Activated naive CD8-positive, alpha-beta T cell treated with anti-CD3 and anti-CD28 coated beads, Interleukin-2, amount 50 U/mL, for 24 hours (primary cell): ENCODE data around the gene ZFAND6.
"Not testable (repeated sequence)": the region's sequence is repeated elsewhere in the genome, so short reads cannot be mapped to it uniquely, and the experiment has no call there.

Experiments used
- ATAC-seq: fragments of 150-1000 bp; cut with Tn5 transposase; one replicate; pipeline ENCODE4 v1.10.0; 2021
- DNase-seq: peaks from one replicate; pipeline ENCODE4 v3.0.0; 2021
- H3K27ac Mint-ChIP-seq: one replicate; pipeline ENCODE4 v1.8.0; 2021; ENCODE audit warnings: mild to moderate bottlenecking, mixed read lengths
- H3K27me3 Mint-ChIP-seq: one replicate; pipeline ENCODE4 v1.8.0; 2021; ENCODE audit warnings: mixed read lengths
- H3K36me3 Mint-ChIP-seq: one replicate; pipeline ENCODE4 v1.8.0; 2021; ENCODE audit warnings: low read depth, mixed read lengths
- H3K4me1 Mint-ChIP-seq: one replicate; pipeline ENCODE4 v1.8.0; 2021; ENCODE audit warnings: mixed read lengths
- H3K4me3 Mint-ChIP-seq: one replicate; pipeline ENCODE4 v1.8.0; 2021; ENCODE audit warnings: mild to moderate bottlenecking, moderate library complexity, mixed read lengths
- H3K9me3 Mint-ChIP-seq: one replicate; pipeline ENCODE4 v1.8.0; 2021; ENCODE audit warnings: mixed read lengths

Gene ZFAND6

DNA sequence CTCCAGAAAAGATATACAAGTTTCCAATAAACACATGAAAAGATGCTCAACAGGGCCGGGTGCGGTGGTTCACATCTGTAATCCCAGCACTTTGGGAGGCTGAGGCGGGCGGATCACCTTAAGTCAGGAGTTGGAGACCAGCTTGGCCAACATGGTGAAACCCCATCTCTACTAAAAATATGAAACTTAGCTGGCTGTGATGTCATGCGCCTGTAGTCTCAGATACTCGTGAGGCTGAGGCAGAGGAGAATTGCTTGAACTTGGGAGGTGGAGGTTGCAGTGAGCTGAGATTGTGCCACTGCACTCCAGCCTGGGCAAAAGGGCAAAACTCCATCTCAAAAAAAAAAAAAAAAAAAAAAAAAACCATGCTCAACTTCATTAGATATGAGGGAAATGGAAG, 67.8 kb downstream of the ZFAND6 start:
- not testable (repeated sequence) for DNase-seq, H3K4me3 Mint-ChIP-seq, ATAC-seq, H3K27me3 Mint-ChIP-seq, H3K27ac Mint-ChIP-seq, H3K4me1 Mint-ChIP-seq, H3K9me3 Mint-ChIP-seq
- peaks cover 19% of the 10 kb centered on the region for H3K36me3 Mint-ChIP-seq

- ATAC-seq = no peak
- Mint-ChIP-seq H3K36me3 (peaks cover 17% of the 10 kb centered on the region), H3K27ac (no peak overlapping the region)
These were observed 68.4 kb downstream of the ZFAND6 start for GRCh38 chr15:80127911-80128310.

DNA sequence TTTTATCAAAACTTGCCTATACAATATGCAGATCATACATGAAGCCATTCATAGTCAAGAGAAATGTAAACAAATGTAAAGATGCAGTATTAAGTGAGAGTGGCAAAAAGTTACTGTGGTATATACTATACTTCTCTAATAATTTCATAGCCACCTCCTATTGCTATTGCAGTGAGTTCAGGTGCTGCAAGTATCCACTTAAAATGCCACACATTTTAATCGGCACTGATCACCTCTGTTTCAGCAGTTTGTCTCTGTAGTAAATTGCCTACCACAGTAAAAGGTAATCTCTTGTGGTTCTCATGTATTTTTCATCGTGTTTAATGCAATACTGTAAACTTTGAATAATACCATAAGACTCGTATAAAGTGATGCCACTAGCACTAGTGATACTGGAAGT, 72.9 kb downstream of the ZFAND6 start:
- no peak overlapping the region for H3K4me3 Mint-ChIP-seq
- no peak overlapping the region for H3K27ac Mint-ChIP-seq
- H3K4me1 Mint-ChIP-seq = no peaks in the 10 kb centered on the region
- DNase-seq (no peak), ATAC-seq (no peak)
- H3K27me3 Mint-ChIP-seq = no peaks in the 10 kb centered on the region
- no peaks in the 10 kb centered on the region for H3K9me3 Mint-ChIP-seq
- H3K36me3 Mint-ChIP-seq = peaks cover 14% of the 10 kb centered on the region

More at GRCh38 chr15:80127911-80128310, 68.4 kb downstream of the ZFAND6 start:
- Mint-ChIP-seq H3K27me3 (no peaks in the 10 kb centered on the region), H3K4me1 (no peaks in the 10 kb centered on the region), H3K9me3 (no peaks in the 10 kb centered on the region), H3K4me3 (no peak overlapping the region)
- no peak for DNase-seq

- H3K9me3 Mint-ChIP-seq = no peaks in the 10 kb centered on the region
- no peaks in the 10 kb centered on the region for H3K27me3 Mint-ChIP-seq
- ATAC-seq (no peak), DNase-seq (no peak)
- H3K4me1 Mint-ChIP-seq = no peaks in the 10 kb centered on the region
- H3K27ac Mint-ChIP-seq = no peak overlapping the region
- H3K36me3 Mint-ChIP-seq = peaks cover 14% of the 10 kb centered on the region
- no peak overlapping the region for H3K4me3 Mint-ChIP-seq
These were observed 77.4 kb downstream of the ZFAND6 start for GRCh38 chr15:80136854-80137253.

- Mint-ChIP-seq H3K36me3 (peaks cover 12% of the 10 kb centered on the region), H3K27me3 (no peaks in the 10 kb centered on the region), H3K27ac (no peak overlapping the region), H3K4me1 (no peaks in the 10 kb centered on the region), H3K9me3 (no peaks in the 10 kb centered on the region), H3K4me3 (no peak overlapping the region)
- ATAC-seq = no peak
- no peak for DNase-seq
These were observed 79.5 kb downstream of the ZFAND6 start for GRCh38 chr15:80138961-80139360.

DNA sequence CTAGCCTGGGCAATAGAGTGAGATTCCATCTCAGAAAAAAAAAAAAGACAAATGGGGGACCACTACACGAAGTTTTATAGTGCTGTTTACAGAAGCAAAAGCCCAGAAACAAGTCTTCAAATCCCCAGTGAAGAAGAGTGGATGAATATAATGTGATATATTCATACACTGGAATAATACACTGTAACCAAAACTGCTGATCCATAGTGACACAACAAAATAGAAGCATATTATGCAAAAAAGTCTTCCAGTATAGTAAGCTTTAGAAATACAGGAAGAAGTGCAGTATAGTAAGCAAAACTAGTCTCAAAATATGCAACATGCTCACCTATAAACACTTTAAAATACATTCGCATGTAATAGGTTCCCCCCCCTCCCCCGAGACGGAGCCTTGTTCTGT, 81.4 kb downstream of the ZFAND6 start:
- Mint-ChIP-seq H3K36me3 (peaks cover 3% of the 10 kb centered on the region), H3K27ac (no peak overlapping the region), H3K9me3 (no peaks in the 10 kb centered on the region), H3K27me3 (no peaks in the 10 kb centered on the region), H3K4me1 (no peaks in the 10 kb centered on the region), H3K4me3 (no peak overlapping the region)
- ATAC-seq (no peak), DNase-seq (no peak)

GRCh38 chr15:80141916-80142598, 82.6 kb downstream of the ZFAND6 start:
- ATAC-seq = no peak
- Mint-ChIP-seq H3K4me1 (no peaks in the 10 kb centered on the region), H3K27me3 (no peaks in the 10 kb centered on the region), H3K36me3 (peaks cover under 1% of the 10 kb centered on the region), H3K27ac (no peak overlapping the region), H3K9me3 (no peaks in the 10 kb centered on the region), H3K4me3 (no peak overlapping the region)
- no peak for DNase-seq

DNA sequence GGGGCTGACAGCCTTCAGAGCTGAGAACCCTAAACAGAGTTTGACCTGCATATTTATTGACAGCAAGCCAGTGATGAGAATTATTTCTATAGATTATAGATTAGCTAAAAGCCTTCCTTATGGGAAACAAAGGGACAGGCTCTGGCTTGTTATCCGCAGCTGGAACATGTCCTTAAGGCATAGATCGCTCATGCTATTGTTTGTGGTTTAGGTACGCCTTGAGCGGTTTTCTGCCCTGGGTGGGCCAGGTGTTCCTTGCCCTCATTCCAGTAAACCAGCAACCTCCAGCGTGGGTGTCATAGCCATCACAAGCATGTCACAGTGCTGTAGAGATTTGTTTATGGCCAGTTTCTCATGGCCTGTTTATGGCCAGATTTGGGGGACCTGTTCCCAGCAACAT, 83.2 kb downstream of the ZFAND6 start:
- Mint-ChIP-seq H3K9me3 (no peaks in the 10 kb centered on the region), H3K27me3 (no peaks in the 10 kb centered on the region), H3K27ac (no peak overlapping the region), H3K36me3 (no peaks in the 10 kb centered on the region), H3K4me3 (no peak overlapping the region), H3K4me1 (no peaks in the 10 kb centered on the region)
- ATAC-seq (no peak), DNase-seq (no peak)

GRCh38 chr15:80151148-80151547, 91.7 kb downstream of the ZFAND6 start:
- Mint-ChIP-seq H3K4me3 (no peak overlapping the region), H3K9me3 (no peaks in the 10 kb centered on the region), H3K4me1 (peaks cover 29% of the 10 kb centered on the region), H3K36me3 (no peaks in the 10 kb centered on the region), H3K27me3 (no peaks in the 10 kb centered on the region), H3K27ac (no peak overlapping the region)
- ATAC-seq (no peak), DNase-seq (no peak)

- ATAC-seq (no peak), DNase-seq (no peak)
- Mint-ChIP-seq H3K4me1 (peaks cover 29% of the 10 kb centered on the region), H3K27me3 (no peaks in the 10 kb centered on the region), H3K9me3 (no peaks in the 10 kb centered on the region), H3K27ac (no peak overlapping the region), H3K36me3 (no peaks in the 10 kb centered on the region), H3K4me3 (peak overlapping the region; percentile 73)
These were observed 92.1 kb downstream of the ZFAND6 start for GRCh38 chr15:80151576-80151975.

- H3K27me3 Mint-ChIP-seq = no peaks in the 10 kb centered on the region
These were observed 92.9 kb downstream of the ZFAND6 start for GRCh38 chr15:80152180-80152895.

DNA sequence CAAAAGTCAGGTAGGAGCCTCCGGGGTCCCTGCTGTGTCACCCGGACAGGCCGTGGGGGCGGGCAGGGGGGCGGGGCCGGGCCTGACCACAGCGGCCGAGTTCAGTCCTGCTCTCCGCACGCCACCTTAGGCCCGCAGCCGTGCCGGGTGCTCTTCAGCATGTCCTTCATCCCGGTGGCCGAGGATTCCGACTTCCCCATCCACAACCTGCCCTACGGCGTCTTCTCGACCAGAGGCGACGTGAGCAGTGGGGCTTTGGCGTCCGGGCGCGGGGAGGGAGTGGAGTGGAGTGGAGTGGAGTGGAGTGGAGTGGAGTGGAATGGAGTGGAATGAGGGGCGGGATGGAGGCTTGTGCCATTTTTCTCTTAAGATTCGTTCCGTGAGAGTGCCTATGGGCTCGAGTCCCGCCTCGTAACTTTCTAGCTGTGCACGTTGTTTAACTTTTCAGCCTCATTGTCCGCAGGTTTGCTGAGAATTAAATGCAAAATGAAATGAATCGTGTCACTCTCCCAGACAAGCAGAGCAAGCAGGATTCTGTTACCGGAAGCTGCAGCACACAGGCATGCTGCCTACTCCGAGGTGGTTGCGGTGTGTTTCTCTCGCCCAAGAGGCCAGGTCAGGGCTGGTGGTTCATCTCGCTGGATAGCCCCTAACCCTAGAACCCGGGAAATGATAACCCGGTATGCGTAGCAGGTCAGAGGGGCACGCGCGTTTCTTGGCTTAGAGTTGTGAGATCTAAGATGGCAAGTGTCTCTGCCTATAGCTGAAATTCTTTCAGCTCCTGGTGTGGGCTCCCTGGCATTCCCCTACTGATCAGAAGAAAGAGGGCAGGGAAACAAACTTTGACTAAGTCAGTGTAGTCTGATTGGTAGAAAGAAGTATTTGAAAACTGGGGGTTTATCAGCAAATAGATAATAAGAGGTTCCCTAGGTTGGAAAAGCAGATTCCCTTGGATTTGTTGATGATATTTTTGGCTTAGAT, 93.7 kb downstream of the ZFAND6 start, which contains the start of gene FAH:
Gene FAH (plus strand): TSS at position 104 of the 981 bp plus-strand sequence. CDS start 56 bp downstream, at position 160.
- DNase-seq (peak; percentile 55), ATAC-seq (peak; percentile 75)
- peaks cover 29% of the 10 kb centered on the region for H3K4me1 Mint-ChIP-seq
- peak within 1 kb of the TSS; percentile 90 for H3K27ac Mint-ChIP-seq
- no peaks in the 10 kb centered on the region for H3K36me3 Mint-ChIP-seq
- peak within 1 kb of the TSS; percentile 91 for H3K4me3 Mint-ChIP-seq
- H3K27me3 Mint-ChIP-seq = no peaks in the 10 kb centered on the region
- H3K9me3 Mint-ChIP-seq = no peaks in the 10 kb centered on the region

More at GRCh38 chr15:80152180-80152895, 92.9 kb downstream of the ZFAND6 start:
- Mint-ChIP-seq H3K36me3 (no peaks in the 10 kb centered on the region), H3K4me1 (peaks cover 29% of the 10 kb centered on the region), H3K9me3 (no peaks in the 10 kb centered on the region), H3K27ac (no peak overlapping the region), H3K4me3 (peak overlapping the region; percentile 91)
- peak; percentile 90 for DNase-seq
- ATAC-seq = peak; percentile 75

DNA sequence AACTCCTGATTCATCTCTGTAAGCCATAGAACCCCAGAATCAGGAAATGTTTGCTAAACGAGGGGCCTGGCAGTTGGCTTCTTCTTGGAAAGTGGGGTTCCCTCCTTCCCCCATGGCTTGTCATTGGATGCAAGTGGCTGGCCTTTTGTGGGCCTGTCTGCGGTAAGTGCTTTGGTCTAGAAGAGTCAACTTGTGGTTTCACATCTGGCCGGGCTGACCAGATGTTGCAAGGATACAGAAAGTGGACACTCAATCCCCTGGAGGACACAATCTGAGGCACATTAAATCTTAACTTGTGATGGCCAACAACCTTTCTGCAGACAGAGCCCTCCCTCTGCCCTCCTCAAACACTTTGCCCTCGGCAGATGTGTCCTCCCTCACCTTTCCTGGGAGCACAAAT, 94.4 kb downstream of the ZFAND6 start:
- no peak for ATAC-seq
- H3K27ac Mint-ChIP-seq = no peak overlapping the region
- H3K4me3 Mint-ChIP-seq = peak overlapping the region; percentile 91
- no peak for DNase-seq
- H3K27me3 Mint-ChIP-seq = no peaks in the 10 kb centered on the region
- peaks cover 29% of the 10 kb centered on the region for H3K4me1 Mint-ChIP-seq
- H3K9me3 Mint-ChIP-seq = no peaks in the 10 kb centered on the region
- no peaks in the 10 kb centered on the region for H3K36me3 Mint-ChIP-seq

GRCh38 chr15:80154336-80154735, 94.9 kb downstream of the ZFAND6 start:
- ATAC-seq = no peak

More at GRCh38 chr15:80154336-80154735, 94.9 kb downstream of the ZFAND6 start:
- Mint-ChIP-seq H3K27ac (no peak overlapping the region), H3K36me3 (peaks cover 1% of the 10 kb centered on the region), H3K27me3 (no peaks in the 10 kb centered on the region), H3K4me3 (peak overlapping the region; percentile 91), H3K9me3 (no peaks in the 10 kb centered on the region), H3K4me1 (peaks cover 30% of the 10 kb centered on the region)
- DNase-seq = no peak
